ENCODE measurements around the gene STK11. TPM values are rescaled to one million over a fixed set of nuclear protein-coding genes. Genes with fewer than 3 reads are reported as not detected.

Gene STK11
- total RNA-seq, 1 donor from 2014 or later = 69.6 TPM

- no peak for DNase-seq (ENCODE audit: low spot score)
- H3K36me3 Mint-ChIP-seq (ENCODE audit: low read depth) = no peaks in the 10 kb centered on the region
- no peak overlapping the region for H3K27ac Mint-ChIP-seq
- H3K27me3 Mint-ChIP-seq (ENCODE audit: insufficient read depth) = no peaks in the 10 kb centered on the region
- intact Hi-C loops (cut with micrococcal nuclease) = no loop called here
- H3K4me3 Mint-ChIP-seq = no peak overlapping the region
- no peaks in the 10 kb centered on the region for H3K9me3 Mint-ChIP-seq
- no peaks in the 10 kb centered on the region for H3K4me1 Mint-ChIP-seq (ENCODE audit: low read depth)
Observed at GRCh38 chr19:1220477-1220930, 14.9 kb downstream of the STK11 start.

- Mint-ChIP-seq H3K4me3 (no peak overlapping the region), H3K4me1 (ENCODE audit: low read depth) (no peaks in the 10 kb centered on the region)
Observed at GRCh38 chr19:1220976-1221903, 15.7 kb downstream of the STK11 start.

GRCh38 chr19:1221904-1222255 lies 16.3 kb downstream of the STK11 start:
- Mint-ChIP-seq H3K9me3 (no peaks in the 10 kb centered on the region), H3K27me3 (ENCODE audit: insufficient read depth) (no peaks in the 10 kb centered on the region), H3K27ac (no peak overlapping the region), H3K4me3 (no peak overlapping the region), H3K36me3 (ENCODE audit: low read depth) (no peaks in the 10 kb centered on the region), H3K4me1 (ENCODE audit: low read depth) (no peaks in the 10 kb centered on the region)
- DNase-seq (ENCODE audit: low spot score) = no peak
- intact Hi-C loops (cut with micrococcal nuclease) = no loop called here

More at GRCh38 chr19:1220976-1221903, 15.7 kb downstream of the STK11 start:
- no peak overlapping the region for H3K27ac Mint-ChIP-seq
- H3K27me3 Mint-ChIP-seq (ENCODE audit: insufficient read depth) = no peaks in the 10 kb centered on the region
- no peaks in the 10 kb centered on the region for H3K36me3 Mint-ChIP-seq (ENCODE audit: low read depth)
- no peaks in the 10 kb centered on the region for H3K9me3 Mint-ChIP-seq
- DNase-seq (ENCODE audit: low spot score) = no peak
- intact Hi-C loops (cut with micrococcal nuclease) = no loop called here

GRCh38 chr19:1222394-1222793 lies 16.8 kb downstream of the STK11 start:
- no peak for DNase-seq (ENCODE audit: low spot score)
- H3K27ac Mint-ChIP-seq = no peak overlapping the region
- intact Hi-C loops (cut with micrococcal nuclease) = no loop called here
- no peaks in the 10 kb centered on the region for H3K36me3 Mint-ChIP-seq (ENCODE audit: low read depth)
- no peaks in the 10 kb centered on the region for H3K27me3 Mint-ChIP-seq (ENCODE audit: insufficient read depth)
- H3K4me3 Mint-ChIP-seq = no peak overlapping the region
- H3K9me3 Mint-ChIP-seq = no peaks in the 10 kb centered on the region
- no peaks in the 10 kb centered on the region for H3K4me1 Mint-ChIP-seq (ENCODE audit: low read depth)

- intact Hi-C loops (cut with micrococcal nuclease) = no loop called here
- no peaks in the 10 kb centered on the region for H3K27me3 Mint-ChIP-seq (ENCODE audit: insufficient read depth)
- H3K9me3 Mint-ChIP-seq = no peaks in the 10 kb centered on the region
- no peak for DNase-seq (ENCODE audit: low spot score)
- no peaks in the 10 kb centered on the region for H3K36me3 Mint-ChIP-seq (ENCODE audit: low read depth)
- H3K4me3 Mint-ChIP-seq = no peak overlapping the region
- H3K27ac Mint-ChIP-seq = no peak overlapping the region
- no peaks in the 10 kb centered on the region for H3K4me1 Mint-ChIP-seq (ENCODE audit: low read depth)
Observed at GRCh38 chr19:1223018-1223855, 17.7 kb downstream of the STK11 start.

- intact Hi-C loops (cut with micrococcal nuclease) = no loop called here
- Mint-ChIP-seq H3K27me3 (ENCODE audit: insufficient read depth) (no peaks in the 10 kb centered on the region), H3K4me3 (no peak overlapping the region), H3K36me3 (ENCODE audit: low read depth) (no peaks in the 10 kb centered on the region), H3K9me3 (no peaks in the 10 kb centered on the region), H3K27ac (no peak overlapping the region), H3K4me1 (ENCODE audit: low read depth) (no peaks in the 10 kb centered on the region)
- no peak for DNase-seq (ENCODE audit: low spot score)
Observed at GRCh38 chr19:1224047-1224825, 18.7 kb downstream of the STK11 start.

- H3K27me3 Mint-ChIP-seq (ENCODE audit: insufficient read depth) = no peaks in the 10 kb centered on the region
- H3K36me3 Mint-ChIP-seq (ENCODE audit: low read depth) = no peaks in the 10 kb centered on the region
- H3K4me3 Mint-ChIP-seq = no peak overlapping the region
- intact Hi-C loops (cut with micrococcal nuclease) = no loop called here
- no peak for DNase-seq (ENCODE audit: low spot score)
- no peak overlapping the region for H3K27ac Mint-ChIP-seq
- H3K9me3 Mint-ChIP-seq = no peaks in the 10 kb centered on the region
- H3K4me1 Mint-ChIP-seq (ENCODE audit: low read depth) = no peaks in the 10 kb centered on the region
Observed at GRCh38 chr19:1224847-1225246, 19.3 kb downstream of the STK11 start.

- H3K27me3 Mint-ChIP-seq (ENCODE audit: insufficient read depth) = no peaks in the 10 kb centered on the region
- H3K27ac Mint-ChIP-seq = no peak overlapping the region
- no peak for DNase-seq (ENCODE audit: low spot score)
- H3K4me1 Mint-ChIP-seq (ENCODE audit: low read depth) = no peaks in the 10 kb centered on the region
- H3K9me3 Mint-ChIP-seq = no peaks in the 10 kb centered on the region
- intact Hi-C loops (cut with micrococcal nuclease) = no loop called here
- no peaks in the 10 kb centered on the region for H3K36me3 Mint-ChIP-seq (ENCODE audit: low read depth)
- no peak overlapping the region for H3K4me3 Mint-ChIP-seq
Observed at GRCh38 chr19:1225440-1226226, 20.1 kb downstream of the STK11 start.

- Mint-ChIP-seq H3K9me3 (no peaks in the 10 kb centered on the region), H3K27ac (no peak overlapping the region), H3K4me3 (no peak overlapping the region), H3K27me3 (ENCODE audit: insufficient read depth) (no peaks in the 10 kb centered on the region), H3K36me3 (ENCODE audit: low read depth) (no peaks in the 10 kb centered on the region), H3K4me1 (ENCODE audit: low read depth) (no peaks in the 10 kb centered on the region)
- DNase-seq (ENCODE audit: low spot score) = no peak
- intact Hi-C loops (cut with micrococcal nuclease) = no loop called here
Observed at GRCh38 chr19:1226227-1226518, 20.6 kb downstream of the STK11 start.

- DNase-seq (ENCODE audit: low spot score) = no peak
- Mint-ChIP-seq H3K36me3 (ENCODE audit: low read depth) (no peaks in the 10 kb centered on the region), H3K4me3 (no peak overlapping the region), H3K9me3 (no peaks in the 10 kb centered on the region), H3K27ac (no peak overlapping the region), H3K27me3 (ENCODE audit: insufficient read depth) (no peaks in the 10 kb centered on the region), H3K4me1 (ENCODE audit: low read depth) (no peaks in the 10 kb centered on the region)
- intact Hi-C loops (cut with micrococcal nuclease) = no loop called here
Observed at GRCh38 chr19:1226522-1227303, 21.1 kb downstream of the STK11 start.

- DNase-seq (ENCODE audit: low spot score) = no peak
- intact Hi-C loops (cut with micrococcal nuclease) = no loop called here
- Mint-ChIP-seq H3K4me1 (ENCODE audit: low read depth) (no peaks in the 10 kb centered on the region), H3K27ac (no peak overlapping the region), H3K9me3 (no peaks in the 10 kb centered on the region), H3K4me3 (no peak overlapping the region), H3K27me3 (ENCODE audit: insufficient read depth) (no peaks in the 10 kb centered on the region), H3K36me3 (ENCODE audit: low read depth) (no peaks in the 10 kb centered on the region)
Observed at GRCh38 chr19:1227304-1228054, 21.9 kb downstream of the STK11 start.
